GM12878 (cell line): ENCODE data around the gene ZFP91. TPM values are rescaled to one million over a fixed set of nuclear protein-coding genes. Genes with fewer than 3 reads are reported as not detected.

Experiments used
- ATAC-seq: fragments of 200-7000 bp; cut with Tn5 transposase; 3 replicates; pipeline ENCODE4 v1.9.1; 2020; ENCODE audit warnings: mild to moderate bottlenecking, moderate library complexity
- BruUV-seq: library from RNA; stranded (reverse); fragments of 400-500 nt; replicated peaks from 2 replicates; lab custom pipeline; 2021; lab: Mats Ljungman, UMichigan
- CTCF ChIA-PET: fragments of 300-600 bp; sonication (Branson Sonifier 250); formaldehyde crosslinking; extraction: SDS; loops from one replicate; lab custom pipeline; 2021; ENCODE audit warnings: inconsistent platforms; lab: Yijun Ruan, JAX
- POLR2A ChIA-PET: fragments of 350-600 bp; formaldehyde crosslinking; extraction: SDS; loops from one replicate; lab custom pipeline; 2021; ENCODE audit warnings: inconsistent platforms; lab: Charles Lee
- RAD21 ChIA-PET: fragments of 300-600 bp; sonication (Branson Sonifier 250); formaldehyde crosslinking; loops from one replicate; lab custom pipeline; 2023; ENCODE audit warnings: antibody characterized with exemption; ENCODE audit not compliant: unreplicated experiment; lab: Charles Lee
- SMC1A ChIA-PET: fragments of 300-600 bp; sonication (Branson Sonifier 250); formaldehyde crosslinking; loops from one replicate; lab custom pipeline; 2023; ENCODE audit not compliant: unreplicated experiment, uncharacterized antibody; lab: Charles Lee
- DNase-seq: peaks from one replicate; pipeline ENCODE4 v3.0.0-alpha.2; 2011; ENCODE audit warnings: low read depth, low spot score
- FAIRE-seq: peaks from 3 replicates; lab custom pipeline; 2011; peaks lifted over from hg19 to GRCh38; lab: Jason Lieb, UNC
- H2AFZ ChIP-seq: 2 replicates; pipeline ENCODE4 v1.6.0; 2011; ENCODE audit warnings: low read depth, low read length, control low read depth; ENCODE audit not compliant: control insufficient read depth
- H3K27ac ChIP-seq: 2 replicates; pipeline ENCODE4 v1.5.1; 2011; ENCODE audit warnings: control low read depth; ENCODE audit not compliant: control insufficient read depth, insufficient read depth
- H3K27me3 ChIP-seq, 2 experiments: replicated peaks in 1 of 2; 2 replicates each; pipeline versions ENCODE4 v1.6.0 to v1.6.1; 2011; ENCODE audit warnings: low read length in 1 of 2; ENCODE audit not compliant: control insufficient read depth in 2 of 2, insufficient read depth in 2 of 2
- H3K36me3 ChIP-seq, 2 experiments: 2 replicates each; pipeline ENCODE4 v1.5.1; 2011; ENCODE audit warnings: low read length in 1 of 2; ENCODE audit not compliant: control insufficient read depth in 2 of 2, insufficient read depth in 2 of 2
- H3K4me1 ChIP-seq: 2 replicates; pipeline ENCODE4 v1.6.1; 2011; ENCODE audit warnings: mild to moderate bottlenecking, low read length, moderate library complexity, mixed read lengths; ENCODE audit not compliant: control insufficient read depth, insufficient read depth
- H3K4me2 ChIP-seq: 2 replicates; pipeline ENCODE4 v1.6.0; 2011; ENCODE audit warnings: control low read depth; ENCODE audit not compliant: control insufficient read depth, insufficient read depth
- H3K4me3 ChIP-seq: fragments of 200-600 bp; sonication (generic); 2 replicates; pipeline ENCODE4 v1.5.1; 2016
- H3K79me2 ChIP-seq: 2 replicates; pipeline ENCODE4 v1.6.0; 2011; ENCODE audit warnings: low read length; ENCODE audit not compliant: control insufficient read depth, insufficient read depth
- H3K9ac ChIP-seq: 2 replicates; pipeline ENCODE4 v1.8.0; 2011; ENCODE audit warnings: low read length, control low read depth, mixed read lengths; ENCODE audit not compliant: control insufficient read depth, insufficient read depth
- H3K9me3 ChIP-seq: replicated peaks from 3 replicates; pipeline ENCODE4 v1.5.1; 2011; ENCODE audit warnings: mild to moderate bottlenecking, low read length; ENCODE audit not compliant: control insufficient read depth, insufficient read depth
- H4K20me1 ChIP-seq: 2 replicates; pipeline ENCODE4 v1.6.0; 2011; ENCODE audit not compliant: control insufficient read depth, insufficient read depth
- BCL11A ChIP-seq: IDR thresholded peaks from 2 replicates; pipeline ENCODE4 v1.6.1; 2011; ENCODE audit warnings: low read depth, low read length
- CBX3 ChIP-seq: fragments of 200-600 bp; sonication (generic); IDR thresholded peaks from 2 replicates; pipeline ENCODE4 v1.6.1; 2016; ENCODE audit warnings: low read depth, borderline replicate concordance
- EED ChIP-seq: sonication (generic); IDR thresholded peaks from 2 replicates; pipeline ENCODE4 v1.6.1; 2016; ENCODE audit warnings: antibody characterized with exemption, low read depth
- FOXM1 ChIP-seq: IDR thresholded peaks from 2 replicates; pipeline ENCODE4 v1.6.1; 2012; ENCODE audit warnings: low read depth, mild to moderate bottlenecking, inconsistent platforms, low read length, moderate library complexity
- NRF1 ChIP-seq: conservative IDR thresholded peaks from 2 replicates; pipeline ENCODE4 v1.6.1; 2011; ENCODE audit warnings: mild to moderate bottlenecking, low read depth, low read length, improper control_type of control experiment
- PAX8 ChIP-seq: fragments of 450-650 bp; IDR thresholded peaks from 2 replicates; pipeline ENCODE4 v1.6.1; 2017; ENCODE audit warnings: mild to moderate bottlenecking, moderate library complexity
- PML ChIP-seq: IDR thresholded peaks from 2 replicates; pipeline ENCODE4 v1.6.1; 2012; ENCODE audit warnings: low read length, inconsistent platforms
- RAD21 ChIP-seq: IDR thresholded peaks from 2 replicates; pipeline ENCODE4 v1.6.1; 2011; ENCODE audit warnings: mild to moderate bottlenecking, low read depth, low read length, moderate library complexity; ENCODE audit not compliant: insufficient read depth
- SMARCA5 ChIP-seq: fragments of 450-650 bp; IDR thresholded peaks from 2 replicates; pipeline ENCODE4 v1.6.1; 2017; ENCODE audit warnings: mild to moderate bottlenecking
- SREBF1 ChIP-seq: IDR thresholded peaks from 2 replicates; pipeline ENCODE4 v1.6.1; 2012; ENCODE audit warnings: mild to moderate bottlenecking, low read length
- SRF ChIP-seq, 2 experiments: IDR thresholded peaks; 2 replicates each; pipeline ENCODE4 v1.6.1; 2011; ENCODE audit warnings: low read depth in 2 of 2, low read length in 2 of 2, mild to moderate bottlenecking in 1 of 2, moderate library complexity in 1 of 2
- TCF12 ChIP-seq: IDR thresholded peaks from 2 replicates; pipeline ENCODE4 v1.6.1; 2011; ENCODE audit warnings: low read depth, mild to moderate bottlenecking, low read length
- WGBS: methylation state at CpG from one replicate; pipeline ENCODE4 v1.1.6; 2016; ENCODE audit warnings: low lambda C conversion rate; ENCODE audit not compliant: insufficient replicate concordance, insufficient coverage; ENCODE audit errors: missing lambda C conversion rate; 5-methylcytosine and 5-hydroxymethylcytosine counted together
- in situ Hi-C: fragments of 300-500 bp; cut with MboI; formaldehyde crosslinking; loops from 9 replicates; pipeline ENCODE4 v1.14.3; 2018; ENCODE audit warnings: mixed read lengths
- intact Hi-C: fragments of 100-400 bp; cut with micrococcal nuclease; formaldehyde crosslinking; loops from one replicate; pipeline ENCODE4 v1.14.2; 2022; ENCODE audit not compliant: unreplicated experiment
- polyA plus RNA-seq, 11 experiments: library from polyadenylated mRNA; depleted of rRNA in 4 of 11; unstranded in 6 of 11; stranded (reverse) in 5 of 11; fragments of >200 nt; fragmentation: Nextera tagmentation in 4 of 11; fragmentation: Illumina TruSeq in 1 of 11; extraction: Ambion mirVana in 4 of 11; extraction: Trizol in 1 of 11; gene quantifications; 1 replicate in 1 of 11; 2 replicates in 10 of 11; pipeline versions ENCODE4 v1.2.1 to v1.2.3, GENCODE V29; 2011 to 2016; ENCODE audit warnings: inconsistent platforms in 2 of 11, missing spikeins in 2 of 11, low read depth in 1 of 11
- total RNA-seq, 4 experiments: library from RNA; depleted of rRNA in 3 of 4; stranded (reverse); fragments of >200 nt in 3 of 4; fragmentation: Illumina TruSeq in 1 of 4; extraction: Trizol in 1 of 4; gene quantifications; 2 replicates each; pipeline versions ENCODE4 v1.2.1 to v1.2.3, GENCODE V29; 2013 to 2021
- TF ChIP-seq, protein P1 (sequence below): fragments of 150-350 bp; IDR thresholded peaks from 2 replicates; pipeline ENCODE4 v1.6.1; 2014; ENCODE audit warnings: mild to moderate bottlenecking, low read depth, low read length
- TF ChIP-seq, protein P2 (sequence below): fragments of 450-650 bp; formaldehyde crosslinking; IDR thresholded peaks from 2 replicates; pipeline ENCODE4 v1.5.0; 2022; ENCODE audit warnings: mild to moderate bottlenecking, missing genetic modification characterization

The ZFP91 gene
- total and polyA plus RNA-seq, 10 of the 15 experiments (the other 5 are each of a cell fraction or from before 2014, with no cell fraction given), result 12.9 to 54.1 (median 31.7) TPM

GRCh38 chr11:58654079-58654907 lies 75.4 kb downstream of the ZFP91 start:
- intact Hi-C loops (loop anchor here (1.0 to 5.0 kb wide), 6 partner anchors 21 to 505 kb away; no protein-coding TSS in a partner anchor), in situ Hi-C loops (loop anchor here (5.0 to 10.0 kb wide), 2 partner anchors 133 to 501 kb away; no protein-coding TSS in a partner anchor)
- Histone ChIP-seq H3K4me3 (no peak overlapping the region), H3K79me2 (no peaks in the 10 kb centered on the region), H4K20me1 (no peaks in the 10 kb centered on the region), H3K36me3 (no peaks in the 10 kb centered on the region), H3K9ac (no peak overlapping the region), H3K27me3 (no peaks in the 10 kb centered on the region), H3K27ac (no peak overlapping the region), H2AFZ (no peak overlapping the region), H3K4me2 (0 out of 2 replicates have a peak overlapping the region, but pooled peaks have one; percentile 8), H3K4me1 (peaks cover 4% of the 10 kb centered on the region; the same call in 1 of the 2 replicates), H3K9me3 (no peaks in the 10 kb centered on the region)
- RAD21 ChIA-PET, result interaction anchor here (1.2 to 3.8 kb wide), 3 partner anchors 23 to 404 kb away, joined by 5 to 13 read pairs (median 7); no protein-coding TSS in a partner anchor
- FAIRE-seq (peak; percentile 52), DNase-seq (peak; percentile 38), ATAC-seq (peak; percentile 98)
- WGBS, result 17% methylated on average over 12 of the region's 12 CpGs
- SMC1A ChIA-PET, result interaction anchor here (0.7 to 2.3 kb wide), 5 partner anchors 8 to 404 kb away, joined by 3 to 11 read pairs (median 8); no protein-coding TSS in a partner anchor
- CTCF ChIA-PET, result interaction anchor here (1.0 to 5.7 kb wide), 16 partner anchors 8 to 746 kb away, joined by 3 to 49 read pairs (median 6); partner anchors contain the start of genes CNTF and LPXN
- POLR2A ChIA-PET, result interaction anchor here (1.0 to 1.3 kb wide), 2 partner anchors 76 to 77 kb away, joined by 4 read pairs; no protein-coding TSS in a partner anchor
- BruUV-seq, result no TSS peak
- TF ChIP-seq EED, result no peak
- TF ChIP-seq FOXM1, result no peak
- TF ChIP-seq TCF12, result no peak
- TF ChIP-seq PAX8, result no peak
- TF ChIP-seq SRF (IDR thresholded peaks at IDR 0.05; ENCODE audit: low read depth in 2 of 2, low read length in 2 of 2), result no peak
- TF ChIP-seq, protein P1, sequence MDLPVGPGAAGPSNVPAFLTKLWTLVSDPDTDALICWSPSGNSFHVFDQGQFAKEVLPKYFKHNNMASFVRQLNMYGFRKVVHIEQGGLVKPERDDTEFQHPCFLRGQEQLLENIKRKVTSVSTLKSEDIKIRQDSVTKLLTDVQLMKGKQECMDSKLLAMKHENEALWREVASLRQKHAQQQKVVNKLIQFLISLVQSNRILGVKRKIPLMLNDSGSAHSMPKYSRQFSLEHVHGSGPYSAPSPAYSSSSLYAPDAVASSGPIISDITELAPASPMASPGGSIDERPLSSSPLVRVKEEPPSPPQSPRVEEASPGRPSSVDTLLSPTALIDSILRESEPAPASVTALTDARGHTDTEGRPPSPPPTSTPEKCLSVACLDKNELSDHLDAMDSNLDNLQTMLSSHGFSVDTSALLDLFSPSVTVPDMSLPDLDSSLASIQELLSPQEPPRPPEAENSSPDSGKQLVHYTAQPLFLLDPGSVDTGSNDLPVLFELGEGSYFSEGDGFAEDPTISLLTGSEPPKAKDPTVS, result no peak
- TF ChIP-seq RAD21, result peak; percentile 76
- TF ChIP-seq, protein P2, sequence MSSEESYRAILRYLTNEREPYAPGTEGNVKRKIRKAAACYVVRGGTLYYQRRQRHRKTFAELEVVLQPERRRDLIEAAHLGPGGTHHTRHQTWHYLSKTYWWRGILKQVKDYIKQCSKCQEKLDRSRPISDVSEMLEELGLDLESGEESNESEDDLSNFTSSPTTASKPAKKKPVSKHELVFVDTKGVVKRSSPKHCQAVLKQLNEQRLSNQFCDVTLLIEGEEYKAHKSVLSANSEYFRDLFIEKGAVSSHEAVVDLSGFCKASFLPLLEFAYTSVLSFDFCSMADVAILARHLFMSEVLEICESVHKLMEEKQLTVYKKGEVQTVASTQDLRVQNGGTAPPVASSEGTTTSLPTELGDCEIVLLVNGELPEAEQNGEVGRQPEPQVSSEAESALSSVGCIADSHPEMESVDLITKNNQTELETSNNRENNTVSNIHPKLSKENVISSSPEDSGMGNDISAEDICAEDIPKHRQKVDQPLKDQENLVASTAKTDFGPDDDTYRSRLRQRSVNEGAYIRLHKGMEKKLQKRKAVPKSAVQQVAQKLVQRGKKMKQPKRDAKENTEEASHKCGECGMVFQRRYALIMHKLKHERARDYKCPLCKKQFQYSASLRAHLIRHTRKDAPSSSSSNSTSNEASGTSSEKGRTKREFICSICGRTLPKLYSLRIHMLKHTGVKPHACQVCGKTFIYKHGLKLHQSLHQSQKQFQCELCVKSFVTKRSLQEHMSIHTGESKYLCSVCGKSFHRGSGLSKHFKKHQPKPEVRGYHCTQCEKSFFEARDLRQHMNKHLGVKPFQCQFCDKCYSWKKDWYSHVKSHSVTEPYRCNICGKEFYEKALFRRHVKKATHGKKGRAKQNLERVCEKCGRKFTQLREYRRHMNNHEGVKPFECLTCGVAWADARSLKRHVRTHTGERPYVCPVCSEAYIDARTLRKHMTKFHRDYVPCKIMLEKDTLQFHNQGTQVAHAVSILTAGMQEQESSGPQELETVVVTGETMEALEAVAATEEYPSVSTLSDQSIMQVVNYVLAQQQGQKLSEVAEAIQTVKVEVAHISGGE (CRISPR knock-in tag), result no peak
- TF ChIP-seq SMARCA5, result no peak
- TF ChIP-seq PML, result no peak
- no peak for TF ChIP-seq CBX3
- TF ChIP-seq BCL11A, result no peak
- TF ChIP-seq NRF1, result no peak
- no peak for TF ChIP-seq SREBF1
